Nephron (organoid): ENCODE data around the gene NDUFS6.

Experiments
- H3K27ac Mint-ChIP-seq, 3 experiments: 2 replicates each; pipeline ENCODE4 v1.8.0; 2020; ENCODE audit warnings: mixed read lengths in 3 of 3, mild to moderate bottlenecking in 2 of 3, moderate library complexity in 1 of 3
- H3K27me3 Mint-ChIP-seq: 2 replicates; pipeline ENCODE4 v1.8.0; 2021; ENCODE audit warnings: low read depth, mild to moderate bottlenecking, moderate library complexity, mixed read lengths
- H3K36me3 Mint-ChIP-seq: 2 replicates; pipeline ENCODE4 v1.8.0; 2020; ENCODE audit warnings: low read depth, mixed read lengths
- H3K4me1 Mint-ChIP-seq: 2 replicates; pipeline ENCODE4 v1.8.0; 2020; ENCODE audit warnings: mixed read lengths
- H3K4me3 Mint-ChIP-seq, 3 experiments: 2 replicates each; pipeline ENCODE4 v1.8.0; 2020; ENCODE audit warnings: mild to moderate bottlenecking in 3 of 3, mixed read lengths in 3 of 3, moderate library complexity in 2 of 3
- H3K9me3 Mint-ChIP-seq: 2 replicates; pipeline ENCODE4 v1.8.0; 2020; ENCODE audit warnings: mixed read lengths
- CTCF ChIP-seq, 3 experiments: fragments of 200-600 bp; sonication (generic); IDR thresholded peaks; one replicate each; pipeline ENCODE4 v1.5.0; 2021; ENCODE audit warnings: antibody characterized with exemption in 3 of 3; ENCODE audit not compliant: unreplicated experiment in 3 of 3

The NDUFS6 gene

GRCh38 chr5:1817261-1818043, 16.2 kb downstream of the NDUFS6 start:
- peaks cover 93% of the 10 kb centered on the region for H3K36me3 Mint-ChIP-seq
- no peak overlapping the region for H3K27ac Mint-ChIP-seq
- H3K4me1 Mint-ChIP-seq: no peaks in the 10 kb centered on the region
- no peak overlapping the region for H3K4me3 Mint-ChIP-seq
- H3K27me3 Mint-ChIP-seq: no peaks in the 10 kb centered on the region
- peaks cover 14% of the 10 kb centered on the region for H3K9me3 Mint-ChIP-seq
- no peak for TF ChIP-seq CTCF (IDR thresholded peaks at IDR 0.05; ENCODE audit: unreplicated experiment in 3 of 3)

DNA sequence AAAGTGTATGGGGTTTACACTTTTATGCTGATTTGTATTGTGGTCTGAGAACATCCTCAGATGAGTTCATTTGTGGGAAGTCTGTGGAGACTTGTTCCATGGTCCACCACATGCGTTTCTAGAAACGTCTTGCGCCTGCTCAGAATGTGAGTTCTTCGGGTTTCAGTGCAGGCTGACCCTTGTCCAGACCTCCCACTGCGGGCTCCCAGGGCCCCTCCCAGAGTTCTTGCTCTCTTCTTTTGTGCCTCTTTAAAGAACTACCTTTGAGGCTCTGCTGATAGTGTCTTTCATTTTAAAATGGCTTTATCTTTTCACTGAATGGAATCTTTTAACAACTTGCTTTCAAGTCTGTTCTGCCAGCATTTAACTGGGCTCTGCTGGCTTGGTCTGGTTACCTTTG, 17.6 kb downstream of the NDUFS6 start:
- peaks cover 14% of the 10 kb centered on the region for H3K9me3 Mint-ChIP-seq
- no peak overlapping the region for H3K27ac Mint-ChIP-seq
- TF ChIP-seq CTCF (IDR thresholded peaks at IDR 0.05; ENCODE audit: unreplicated experiment in 3 of 3): no peak
- H3K4me3 Mint-ChIP-seq: no peak overlapping the region
- no peaks in the 10 kb centered on the region for H3K4me1 Mint-ChIP-seq
- H3K27me3 Mint-ChIP-seq: no peaks in the 10 kb centered on the region
- H3K36me3 Mint-ChIP-seq: peaks cover 86% of the 10 kb centered on the region

GRCh38 chr5:1819458-1819857, 18.3 kb downstream of the NDUFS6 start:
- H3K4me3 Mint-ChIP-seq: no peak overlapping the region
- H3K27me3 Mint-ChIP-seq: no peaks in the 10 kb centered on the region
- no peak overlapping the region for H3K27ac Mint-ChIP-seq
- H3K36me3 Mint-ChIP-seq: peaks cover 80% of the 10 kb centered on the region
- H3K9me3 Mint-ChIP-seq: peaks cover 14% of the 10 kb centered on the region
- H3K4me1 Mint-ChIP-seq: no peaks in the 10 kb centered on the region
- TF ChIP-seq CTCF (IDR thresholded peaks at IDR 0.05; ENCODE audit: unreplicated experiment in 3 of 3): no peak

DNA sequence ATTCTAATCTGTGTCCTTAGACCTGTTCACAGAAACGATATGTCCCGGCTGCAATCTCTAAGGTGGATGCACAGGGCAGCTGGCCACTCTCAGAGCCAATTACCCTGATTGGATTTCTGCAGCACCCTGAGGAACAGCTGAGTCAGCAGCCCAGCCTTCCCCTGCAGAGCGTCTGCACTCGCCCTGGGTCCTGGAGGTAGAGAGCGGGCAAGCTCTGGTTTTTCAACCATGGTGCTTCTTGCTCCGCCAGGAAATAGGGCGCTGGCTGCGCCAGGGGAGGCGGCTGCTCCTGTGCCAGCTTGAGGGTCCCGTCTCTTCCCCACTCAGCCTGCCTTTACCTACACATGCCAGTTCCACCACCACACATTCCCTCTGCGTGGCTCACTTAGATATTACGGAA, 19.2 kb downstream of the NDUFS6 start:
- peaks cover 14% of the 10 kb centered on the region for H3K9me3 Mint-ChIP-seq
- peaks cover 70% of the 10 kb centered on the region for H3K36me3 Mint-ChIP-seq
- no peak overlapping the region for H3K4me3 Mint-ChIP-seq
- no peak for TF ChIP-seq CTCF (IDR thresholded peaks at IDR 0.05; ENCODE audit: unreplicated experiment in 3 of 3)
- H3K4me1 Mint-ChIP-seq: no peaks in the 10 kb centered on the region
- H3K27me3 Mint-ChIP-seq: no peaks in the 10 kb centered on the region
- no peak overlapping the region for H3K27ac Mint-ChIP-seq

GRCh38 chr5:1820926-1821325, 19.7 kb downstream of the NDUFS6 start:
- no peaks in the 10 kb centered on the region for H3K4me1 Mint-ChIP-seq
- H3K9me3 Mint-ChIP-seq: peaks cover 14% of the 10 kb centered on the region
- TF ChIP-seq CTCF (IDR thresholded peaks at IDR 0.05; ENCODE audit: unreplicated experiment in 3 of 3): no peak
- H3K27me3 Mint-ChIP-seq: no peaks in the 10 kb centered on the region
- no peak overlapping the region for H3K4me3 Mint-ChIP-seq
- no peak overlapping the region for H3K27ac Mint-ChIP-seq
- H3K36me3 Mint-ChIP-seq: peaks cover 69% of the 10 kb centered on the region

- no peak overlapping the region for H3K27ac Mint-ChIP-seq
- H3K4me3 Mint-ChIP-seq: no peak overlapping the region
- H3K36me3 Mint-ChIP-seq: peaks cover 64% of the 10 kb centered on the region
- H3K9me3 Mint-ChIP-seq: peaks cover 10% of the 10 kb centered on the region
- TF ChIP-seq CTCF (IDR thresholded peaks at IDR 0.05; ENCODE audit: unreplicated experiment in 3 of 3): no peak
- H3K27me3 Mint-ChIP-seq: no peaks in the 10 kb centered on the region
- H3K4me1 Mint-ChIP-seq: no peaks in the 10 kb centered on the region
Measured at GRCh38 chr5:1821862-1822261, 20.7 kb downstream of the NDUFS6 start.
